A549 (cell line): ENCODE results near the gene CDK11B. TPM values are rescaled to one million over a fixed set of nuclear protein-coding genes. Genes with fewer than 3 reads are reported as not detected.

Experiments
- ATAC-seq, 2 experiments: fragments of 200-7000 bp in 1 of 2; fragments of >200 bp in 1 of 2; cut with Nextera tagmentation in 1 of 2; cut with Tn5 transposase in 1 of 2; 3 replicates each; pipeline versions ENCODE4 v1.8.0 to v1.9.1; 2018 to 2020; ENCODE audit warnings: mild to moderate bottlenecking in 1 of 2, moderate library complexity in 1 of 2
- CTCF ChIA-PET: fragments of 300-600 bp; sonication (Branson Sonifier 250); formaldehyde crosslinking; extraction: SDS; loops from one replicate; lab custom pipeline; 2021; ENCODE audit warnings: antibody characterized with exemption, inconsistent platforms; lab: Yijun Ruan, JAX
- POLR2A ChIA-PET: fragments of 350-600 bp; formaldehyde crosslinking; extraction: SDS; loops from one replicate; lab custom pipeline; 2021; ENCODE audit warnings: antibody characterized with exemption, inconsistent platforms; lab: Yijun Ruan, JAX
- DNase-seq, 2 experiments: peaks; one replicate each; pipeline versions ENCODE4 v3.0.0 to v3.0.0-alpha.2; 2011 to 2016; ENCODE audit warnings: low read depth in 1 of 2, low spot score in 1 of 2
- FAIRE-seq: peaks from 2 replicates; lab custom pipeline; 2011; peaks lifted over from hg19 to GRCh38; lab: Jason Lieb, UNC
- H3K27ac ChIP-seq, 2 experiments: fragments of >200 bp; sonication (Bioruptor Twin); formaldehyde crosslinking; 3 replicates each; pipeline ENCODE4 v1.5.1; 2016 to 2017
- H3K4me1 ChIP-seq: fragments of >200 bp; sonication (Bioruptor Twin); formaldehyde crosslinking; 3 replicates; pipeline ENCODE4 v1.6.1; 2016
- H3K4me2 ChIP-seq: fragments of >200 bp; sonication (Bioruptor Twin); formaldehyde crosslinking; 3 replicates; pipeline ENCODE4 v1.6.1; 2016
- H3K4me3 ChIP-seq: fragments of >200 bp; sonication (Bioruptor Twin); formaldehyde crosslinking; 3 replicates; pipeline ENCODE4 v1.5.1; 2016
- H3K9me3 ChIP-seq: fragments of >200 bp; sonication (Bioruptor Twin); formaldehyde crosslinking; 3 replicates; pipeline ENCODE4 v1.6.1; 2016
- ATOH8 ChIP-seq: fragments of 250-450 bp; sonication (Bioruptor Pico); IDR thresholded peaks from 2 replicates; pipeline ENCODE4 v1.5.0; 2020; ENCODE audit warnings: low read depth, mild to moderate bottlenecking, moderate library complexity
- BHLHE40 ChIP-seq: IDR thresholded peaks from 2 replicates; pipeline ENCODE4 v1.6.1; 2012; ENCODE audit warnings: low read depth, low read length, inconsistent platforms
- CHD4 ChIP-seq: fragments of 200-600 bp; sonication (generic); IDR thresholded peaks from 2 replicates; pipeline ENCODE4 v1.6.1; 2016; ENCODE audit warnings: antibody characterized with exemption, mild to moderate bottlenecking, borderline replicate concordance
- CTCF ChIP-seq: fragments of >200 bp; sonication (Bioruptor Twin); formaldehyde crosslinking; IDR thresholded peaks from 3 replicates; pipeline ENCODE4 v1.5.1; 2016
- E2F6 ChIP-seq: IDR thresholded peaks from 2 replicates; pipeline ENCODE4 v1.6.1; 2012; ENCODE audit warnings: low read depth, borderline replicate concordance
- EHF ChIP-seq: fragments of 250-450 bp; sonication (Bioruptor Pico); IDR thresholded peaks from 2 replicates; pipeline ENCODE4 v1.5.0; 2020; ENCODE audit warnings: mild to moderate bottlenecking
- EHMT2 ChIP-seq: fragments of 200-600 bp; sonication (generic); IDR thresholded peaks from 2 replicates; pipeline ENCODE4 v1.6.1; 2016; ENCODE audit warnings: antibody characterized with exemption, low read depth, mild to moderate bottlenecking, moderate library complexity
- EP300 ChIP-seq, 2 experiments: fragments of >200 bp; sonication (Bioruptor Twin); formaldehyde crosslinking; IDR thresholded peaks; 2 replicates in 1 of 2; 3 replicates in 1 of 2; pipeline ENCODE4 v1.6.1; 2016 to 2017
- ESRRA ChIP-seq: fragments of 150-350 bp; IDR thresholded peaks from 2 replicates; pipeline ENCODE4 v1.6.1; 2014; ENCODE audit warnings: mild to moderate bottlenecking, low read length, borderline replicate concordance
- FOXS1 ChIP-seq: fragments of 250-450 bp; sonication (Bioruptor Pico); IDR thresholded peaks from 2 replicates; pipeline ENCODE4 v1.5.0; 2020; ENCODE audit warnings: mild to moderate bottlenecking, moderate library complexity
- HDAC2 ChIP-seq: fragments of 200-600 bp; sonication (generic); IDR thresholded peaks from 2 replicates; pipeline ENCODE4 v1.6.1; 2016
- HES2 ChIP-seq: fragments of >200 bp; sonication (Bioruptor Twin); formaldehyde crosslinking; IDR thresholded peaks from 2 replicates; pipeline ENCODE4 v1.6.1; 2016
- KDM1A ChIP-seq: fragments of 200-600 bp; sonication (generic); IDR thresholded peaks from 2 replicates; pipeline ENCODE4 v1.6.1; 2016; ENCODE audit warnings: low read depth, mild to moderate bottlenecking
- MAFK ChIP-seq: fragments of 450-650 bp; IDR thresholded peaks from 2 replicates; pipeline ENCODE4 v1.6.1; 2014; ENCODE audit not compliant: partially characterized antibody
- MAZ ChIP-seq: fragments of 150-350 bp; IDR thresholded peaks from 2 replicates; pipeline ENCODE4 v1.6.1; 2014; ENCODE audit warnings: antibody characterized with exemption, low read depth, low read length, borderline replicate concordance
- MYC ChIP-seq: IDR thresholded peaks from 2 replicates; pipeline ENCODE4 v1.6.1; 2012; ENCODE audit warnings: mild to moderate bottlenecking, inconsistent platforms, low read length, improper control_type of control experiment, borderline replicate concordance
- NPAS2 ChIP-seq: fragments of 250-450 bp; sonication (Bioruptor Pico); IDR thresholded peaks from 2 replicates; pipeline ENCODE4 v1.8.0; 2022; ENCODE audit warnings: mild to moderate bottlenecking, moderate library complexity, borderline replicate concordance
- TFCP2L1 ChIP-seq: fragments of 250-450 bp; sonication (Bioruptor Pico); IDR thresholded peaks from 2 replicates; pipeline ENCODE4 v1.5.0; 2021; ENCODE audit warnings: mild to moderate bottlenecking
- USF2 ChIP-seq: fragments of 450-650 bp; IDR thresholded peaks from 2 replicates; pipeline ENCODE4 v1.6.1; 2014; ENCODE audit warnings: antibody characterized with exemption
- ZFP36 ChIP-seq: fragments of 450-650 bp; IDR thresholded peaks from 2 replicates; pipeline ENCODE4 v1.6.1; 2014; ENCODE audit warnings: borderline replicate concordance; ENCODE audit not compliant: partially characterized antibody
- WGBS: methylation state at CpG from one replicate; pipeline ENCODE4 v1.1.6; 2017; ENCODE audit errors: missing lambda C conversion rate; 5-methylcytosine and 5-hydroxymethylcytosine counted together
- polyA plus RNA-seq, 4 experiments: library from polyadenylated mRNA; depleted of rRNA in 3 of 4; stranded (reverse); fragments of >200 nt; fragmentation: RNase III in 1 of 4; extraction: RNeasy Plus Mini Kit Qiagen cat#74134 plus additional on column Dnase treatment in 1 of 4; gene quantifications; 2 replicates in 3 of 4; 3 replicates in 1 of 4; pipeline ENCODE4 v1.2.3, GENCODE V29; 2011 to 2017

Gene CDK11B
- polyA plus RNA-seq, 2 of the 4 experiments (the other 2 are of a cell fraction) = 7.6 to 33.8 TPM

- ChIA-PET POLR2A (no interaction called here), CTCF (no interaction called here)
These were observed 33.4 kb downstream of the CDK11B start for GRCh38 chr1:1625404-1625775.

GRCh38 chr1:1624443-1625403, 34.1 kb downstream of the CDK11B start:
- no peak for ATAC-seq
- CTCF ChIA-PET = no interaction called here
- no peaks in the 10 kb centered on the region for H3K9me3 ChIP-seq
- TF ChIP-seq E2F6 (no peak), FOXS1 (CRISPR knock-in tag) (no peak), CHD4 (no peak)
- H3K4me3 ChIP-seq = no peak overlapping the region
- H3K4me1 ChIP-seq = no peaks in the 10 kb centered on the region
- DNase-seq = no peak
- H3K4me2 ChIP-seq = no peak overlapping the region
- H3K27ac ChIP-seq = no peak overlapping the region
- 91% methylated on average over 7 of the region's 38 CpGs for WGBS
- no peak for FAIRE-seq
- POLR2A ChIA-PET = no interaction called here

More at GRCh38 chr1:1625404-1625775, 33.4 kb downstream of the CDK11B start:
- H3K4me3 ChIP-seq = no peak overlapping the region
- H3K9me3 ChIP-seq = no peaks in the 10 kb centered on the region
- no peak overlapping the region for H3K4me2 ChIP-seq
- no peak for FAIRE-seq
- H3K4me1 ChIP-seq = no peaks in the 10 kb centered on the region
- no peak for DNase-seq
- no peak for TF ChIP-seq USF2
- TF ChIP-seq MYC = no peak
- no peak for TF ChIP-seq MAFK
- no peak for TF ChIP-seq CHD4
- no peak for TF ChIP-seq HES2
- TF ChIP-seq NPAS2 = no peak
- no peak for TF ChIP-seq HDAC2
- TF ChIP-seq EHF (CRISPR knock-in tag) = no peak
- TF ChIP-seq ZFP36 = no peak
- no peak for TF ChIP-seq ATOH8
- no peak for TF ChIP-seq KDM1A
- TF ChIP-seq BHLHE40 = no peak
- no peak for TF ChIP-seq EP300 (IDR thresholded peaks at IDR 0.05)
- no peak for TF ChIP-seq TFCP2L1 (CRISPR knock-in tag)
- TF ChIP-seq EHMT2 = no peak
- no peak for TF ChIP-seq MAZ
- no peak for TF ChIP-seq CTCF
- TF ChIP-seq ESRRA = no peak
- H3K27ac ChIP-seq = no peak overlapping the region
- ATAC-seq = no peak
- WGBS = 95% methylated on average over 22 of the region's 28 CpGs
